Raji (cell line): ENCODE results near the gene SERPINE3.

Experiments
- POLR2A ChIP-seq: IDR thresholded peaks from 2 replicates; pipeline ENCODE4 v1.6.1; 2011; ENCODE audit warnings: low read depth, low read length, control low read depth; ENCODE audit not compliant: insufficient read depth

The SERPINE3 gene

GRCh38 chr13:51371768-51372399, 32.4 kb downstream of the SERPINE3 start:
- TF ChIP-seq POLR2A, result no peak

GRCh38 chr13:51373451-51373850, 34.0 kb downstream of the SERPINE3 start:
- no peak for TF ChIP-seq POLR2A

GRCh38 chr13:51380269-51380668, 40.8 kb downstream of the SERPINE3 start:
- TF ChIP-seq POLR2A, result no peak

- no peak for TF ChIP-seq POLR2A
These were observed 45.6 kb downstream of the SERPINE3 start for GRCh38 chr13:51385114-51385513.

GRCh38 chr13:51394724-51395123, 55.2 kb downstream of the SERPINE3 start:
- TF ChIP-seq POLR2A, result no peak

GRCh38 chr13:51396352-51396751, 56.9 kb downstream of the SERPINE3 start:
- TF ChIP-seq POLR2A, result no peak

- TF ChIP-seq POLR2A, result no peak
These were observed 57.9 kb downstream of the SERPINE3 start for GRCh38 chr13:51397262-51397941.

GRCh38 chr13:51405176-51405575, 65.7 kb downstream of the SERPINE3 start:
- no peak for TF ChIP-seq POLR2A

GRCh38 chr13:51412431-51412830, 72.9 kb downstream of the SERPINE3 start:
- TF ChIP-seq POLR2A, result no peak
